Mesenchymal stem cell (in vitro differentiated cells and primary cell): ENCODE results near the gene CD200R1L.

Experiments
- DNase-seq: peaks from one replicate; pipeline ENCODE4 v3.0.0-alpha.2; 2013
- H2AFZ ChIP-seq: one replicate; pipeline ENCODE4 v1.6.1; 2013; ENCODE audit warnings: low read depth, mild to moderate bottlenecking, control low read depth, inconsistent platforms, low read length, moderate library complexity
- H2AK5ac ChIP-seq: 2 replicates; pipeline ENCODE4 v1.6.1; 2013; ENCODE audit warnings: low read length, moderate library complexity, mild to moderate bottlenecking, inconsistent platforms; ENCODE audit not compliant: severe bottlenecking
- H2BK120ac ChIP-seq: one replicate; pipeline ENCODE4 v1.6.1; 2013; ENCODE audit warnings: low read depth, mild to moderate bottlenecking, inconsistent platforms, low read length, moderate library complexity
- H2BK12ac ChIP-seq, 2 experiments: one replicate each; pipeline ENCODE4 v1.6.1; 2013; ENCODE audit warnings: inconsistent platforms in 2 of 2, low read length in 2 of 2, mild to moderate bottlenecking in 2 of 2, moderate library complexity in 2 of 2, control low read depth in 1 of 2
- H2BK15ac ChIP-seq: one replicate; pipeline ENCODE4 v1.6.1; 2013; ENCODE audit warnings: mild to moderate bottlenecking, low read depth, inconsistent platforms; ENCODE audit not compliant: poor library complexity, severe bottlenecking
- H2BK5ac ChIP-seq: 2 replicates; pipeline ENCODE4 v1.6.1; 2013; ENCODE audit warnings: low read depth, mild to moderate bottlenecking, low read length, control low read depth, inconsistent platforms; ENCODE audit not compliant: poor library complexity, severe bottlenecking
- H3K14ac ChIP-seq, 2 experiments: one replicate each; pipeline ENCODE4 v1.6.1; 2013; ENCODE audit warnings: inconsistent platforms in 2 of 2, low read length in 2 of 2, control low read depth in 1 of 2, mild to moderate bottlenecking in 1 of 2, moderate library complexity in 1 of 2
- H3K18ac ChIP-seq, 2 experiments: one replicate each; pipeline ENCODE4 v1.6.1; 2013; ENCODE audit warnings: inconsistent platforms in 2 of 2, low read length in 2 of 2, control low read depth in 1 of 2, low read depth in 1 of 2, mild to moderate bottlenecking in 1 of 2
- H3K23ac ChIP-seq, 2 experiments: one replicate each; pipeline ENCODE4 v1.6.1; 2013; ENCODE audit warnings: inconsistent platforms in 2 of 2, low read length in 2 of 2, mild to moderate bottlenecking in 2 of 2, moderate library complexity in 2 of 2, control low read depth in 1 of 2
- H3K27ac ChIP-seq: 2 replicates; pipeline ENCODE4 v1.5.1; 2013; ENCODE audit warnings: mild to moderate bottlenecking, moderate library complexity, low read length, control low read depth, inconsistent platforms; ENCODE audit not compliant: poor library complexity, severe bottlenecking
- H3K27me3 ChIP-seq, 2 experiments: 2 replicates each; pipeline versions ENCODE4 v1.6.1 to v1.7.0; 2013; ENCODE audit warnings: low read length in 2 of 2, mild to moderate bottlenecking in 2 of 2, moderate library complexity in 2 of 2, control low read depth in 1 of 2, inconsistent platforms in 1 of 2; ENCODE audit not compliant: control insufficient read depth in 1 of 2, insufficient read depth in 1 of 2
- H3K36me3 ChIP-seq, 2 experiments: 2 replicates each; pipeline versions ENCODE4 v1.6.1 to v1.7.0; 2013; ENCODE audit warnings: low read length in 2 of 2, control low read depth in 1 of 2, inconsistent platforms in 1 of 2, low read depth in 1 of 2, mild to moderate bottlenecking in 1 of 2; ENCODE audit not compliant: insufficient read depth in 2 of 2, control insufficient read depth in 1 of 2
- H3K4ac ChIP-seq, 2 experiments: one replicate each; pipeline ENCODE4 v1.6.1; 2013; ENCODE audit warnings: inconsistent platforms in 2 of 2, low read length in 2 of 2, mild to moderate bottlenecking in 2 of 2, moderate library complexity in 2 of 2, control low read depth in 1 of 2, low read depth in 1 of 2
- H3K4me1 ChIP-seq: 2 replicates; pipeline ENCODE4 v1.6.1; 2013; ENCODE audit warnings: low read depth, low read length, control low read depth; ENCODE audit not compliant: control insufficient read depth, insufficient read depth
- H3K4me2 ChIP-seq: 2 replicates; pipeline ENCODE4 v1.6.1; 2013; ENCODE audit warnings: low read length, mild to moderate bottlenecking, inconsistent platforms; ENCODE audit not compliant: poor library complexity, severe bottlenecking
- H3K4me3 ChIP-seq, 2 experiments: 2 replicates each; pipeline versions ENCODE4 v1.5.1 to v1.7.0; 2013; ENCODE audit warnings: low read length in 2 of 2, mild to moderate bottlenecking in 2 of 2, control low read depth in 1 of 2, low read depth in 1 of 2; ENCODE audit not compliant: insufficient read depth in 1 of 2
- H3K79me1 ChIP-seq: replicated peaks from 2 replicates; pipeline ENCODE4 v1.6.1; 2013; ENCODE audit warnings: mild to moderate bottlenecking, control low read depth, low read length, inconsistent platforms; ENCODE audit not compliant: poor library complexity, severe bottlenecking
- H3K9ac ChIP-seq: 2 replicates; pipeline ENCODE4 v1.7.0; 2013; ENCODE audit warnings: mild to moderate bottlenecking, low read length, moderate library complexity
- H3K9me3 ChIP-seq: 2 replicates; pipeline ENCODE4 v1.7.0; 2013; ENCODE audit warnings: mild to moderate bottlenecking, low read length; ENCODE audit not compliant: control insufficient read depth
- H4K8ac ChIP-seq: one replicate; pipeline ENCODE4 v1.6.1; 2013; ENCODE audit warnings: inconsistent platforms, mild to moderate bottlenecking, low read length, moderate library complexity
- H4K91ac ChIP-seq: one replicate; pipeline ENCODE4 v1.6.1; 2013; ENCODE audit warnings: mild to moderate bottlenecking, low read length, inconsistent platforms
- WGBS: methylation state at CpG from one replicate; pipeline ENCODE4 v1.1.7; 2013; ENCODE audit warnings: mixed read lengths; 5-methylcytosine and 5-hydroxymethylcytosine counted together

The CD200R1L gene

DNA sequence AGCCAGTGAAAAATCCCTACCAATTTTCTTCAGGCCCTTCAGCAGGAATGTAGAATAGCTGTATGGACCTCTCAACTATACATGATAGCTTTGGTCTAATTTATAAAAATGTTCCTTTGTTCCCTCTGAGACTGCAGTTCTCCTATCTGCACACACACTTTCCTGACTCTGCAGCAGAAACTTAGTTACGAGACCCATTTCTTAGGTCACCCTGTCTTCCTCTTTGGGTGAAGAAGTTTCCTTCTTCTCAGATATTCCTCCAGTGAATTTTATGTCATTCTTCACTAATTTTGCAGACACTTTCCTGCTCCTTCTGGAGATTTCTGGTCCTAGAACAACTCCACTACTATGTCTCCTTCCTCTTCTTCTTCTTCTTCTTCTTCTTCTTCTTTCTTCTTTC, 42.6 kb downstream of the CD200R1L start:
- Histone ChIP-seq H2BK120ac (no peak overlapping the region), H2AK5ac (no peak overlapping the region), H3K27ac (no peak overlapping the region), H3K79me1 (no peaks in the 10 kb centered on the region), H3K4me2 (no peak overlapping the region), H2AFZ (no peak overlapping the region), H3K18ac (no peak overlapping the region), H2BK12ac (no peak overlapping the region), H4K91ac (no peak overlapping the region), H3K4ac (no peak overlapping the region), H3K27me3 (no peaks in the 10 kb centered on the region), H2BK15ac (no peak overlapping the region), H3K9me3 (no peaks in the 10 kb centered on the region), H3K4me1 (no peaks in the 10 kb centered on the region), H3K23ac (no peak overlapping the region), H3K14ac (no peak overlapping the region), H3K9ac (no peak overlapping the region), H3K36me3 (no peaks in the 10 kb centered on the region), H3K4me3 (no peak overlapping the region), H4K8ac (no peak overlapping the region), H2BK5ac (no peak overlapping the region)
- WGBS: 98% methylated on average over 1 of the region's 1 CpG
- no peak for DNase-seq

DNA sequence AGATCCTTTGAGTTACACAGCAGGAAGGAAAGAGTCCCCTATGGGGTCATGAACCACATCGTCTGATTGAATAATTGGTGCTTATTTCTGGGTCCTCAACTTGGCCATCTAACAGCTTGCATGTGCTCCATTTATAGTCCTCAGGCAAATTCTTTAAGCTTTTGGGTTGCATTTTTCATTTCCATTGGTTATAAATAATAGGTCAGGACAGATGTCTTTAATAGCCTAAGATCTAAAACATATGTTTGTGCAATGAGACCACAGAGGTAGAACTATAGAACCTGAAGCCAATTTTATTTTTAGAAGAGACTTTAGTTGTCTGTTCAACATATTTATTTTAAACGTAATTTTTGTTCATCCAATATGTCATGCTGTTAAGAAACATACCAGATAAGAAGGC, 43.2 kb downstream of the CD200R1L start:
- no peak overlapping the region for H2AFZ ChIP-seq
- no peaks in the 10 kb centered on the region for H3K79me1 ChIP-seq
- no peak overlapping the region for H2BK15ac ChIP-seq
- H2AK5ac ChIP-seq: no peak overlapping the region
- H3K18ac ChIP-seq: no peak overlapping the region
- DNase-seq: no peak
- H3K27ac ChIP-seq: no peak overlapping the region
- H2BK12ac ChIP-seq: no peak overlapping the region
- H2BK120ac ChIP-seq: no peak overlapping the region
- H4K8ac ChIP-seq: no peak overlapping the region
- H3K4me2 ChIP-seq: no peak overlapping the region
- no peak overlapping the region for H3K4me3 ChIP-seq
- H3K27me3 ChIP-seq: no peaks in the 10 kb centered on the region
- no peak overlapping the region for H3K23ac ChIP-seq
- WGBS: 82% methylated on average over 2 of the region's 2 CpGs
- H3K36me3 ChIP-seq: no peaks in the 10 kb centered on the region
- no peak overlapping the region for H3K14ac ChIP-seq
- no peak overlapping the region for H3K4ac ChIP-seq
- H2BK5ac ChIP-seq: no peak overlapping the region
- H3K9ac ChIP-seq: no peak overlapping the region
- no peaks in the 10 kb centered on the region for H3K4me1 ChIP-seq
- no peak overlapping the region for H4K91ac ChIP-seq
- no peaks in the 10 kb centered on the region for H3K9me3 ChIP-seq

DNA sequence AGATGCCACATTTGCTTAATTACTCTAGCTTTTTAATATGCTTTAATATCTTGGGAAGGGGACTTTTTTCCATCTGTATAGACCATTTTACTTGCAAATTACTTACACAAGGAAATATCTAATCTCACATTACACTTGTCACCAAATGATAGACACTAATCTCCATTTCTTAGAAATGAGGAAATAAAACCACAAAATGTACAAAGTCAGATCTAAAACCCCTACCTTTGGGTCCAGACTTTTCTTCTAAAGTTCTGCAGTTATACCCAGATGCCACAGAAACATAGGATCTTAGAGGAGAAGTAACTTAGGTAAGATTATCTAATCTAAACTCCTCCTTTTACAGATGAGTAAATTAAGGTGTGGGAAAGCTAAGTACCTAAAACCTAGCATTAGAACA, 44.3 kb downstream of the CD200R1L start:
- H3K9ac ChIP-seq: no peak overlapping the region
- no peak overlapping the region for H3K4me2 ChIP-seq
- no peaks in the 10 kb centered on the region for H3K36me3 ChIP-seq
- no peak overlapping the region for H2BK5ac ChIP-seq
- no peak overlapping the region for H2BK15ac ChIP-seq
- H3K27ac ChIP-seq: no peak overlapping the region
- no peaks in the 10 kb centered on the region for H3K27me3 ChIP-seq
- DNase-seq: no peak
- no peak overlapping the region for H3K4me3 ChIP-seq
- no peak overlapping the region for H3K4ac ChIP-seq
- no peak overlapping the region for H4K91ac ChIP-seq
- H3K18ac ChIP-seq: no peak overlapping the region
- no peaks in the 10 kb centered on the region for H3K4me1 ChIP-seq
- no peak overlapping the region for H3K23ac ChIP-seq
- H3K14ac ChIP-seq: no peak overlapping the region
- H4K8ac ChIP-seq: no peak overlapping the region
- H2AK5ac ChIP-seq: no peak overlapping the region
- H3K79me1 ChIP-seq: no peaks in the 10 kb centered on the region
- no peak overlapping the region for H2BK12ac ChIP-seq
- H2BK120ac ChIP-seq: no peak overlapping the region
- H2AFZ ChIP-seq: no peak overlapping the region
- no peaks in the 10 kb centered on the region for H3K9me3 ChIP-seq

DNA sequence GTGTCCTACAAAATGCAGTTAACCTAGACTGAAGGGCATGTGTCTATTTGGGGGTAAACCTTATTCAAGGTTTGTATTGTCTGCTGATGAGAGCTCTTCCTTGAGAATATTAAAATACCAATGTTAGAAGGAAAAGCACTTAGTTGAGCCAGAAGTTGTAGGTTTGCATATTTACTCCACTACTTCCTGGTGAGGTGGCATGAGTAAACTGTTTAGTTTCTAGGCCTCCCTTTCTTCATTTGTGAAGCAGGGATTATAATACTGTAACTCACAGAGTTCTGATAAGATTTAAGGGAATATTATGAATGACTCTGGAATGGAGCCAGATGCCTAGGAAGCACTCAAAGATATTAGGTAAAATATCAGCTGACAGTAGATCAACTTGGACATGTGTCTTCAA, 46.7 kb downstream of the CD200R1L start:
- no peak overlapping the region for H3K9ac ChIP-seq
- H2BK5ac ChIP-seq: no peak overlapping the region
- H2BK120ac ChIP-seq: no peak overlapping the region
- H3K4me3 ChIP-seq: no peak overlapping the region
- no peak overlapping the region for H3K23ac ChIP-seq
- no peak overlapping the region for H2BK12ac ChIP-seq
- no peaks in the 10 kb centered on the region for H3K9me3 ChIP-seq
- H2BK15ac ChIP-seq: no peak overlapping the region
- no peak overlapping the region for H2AK5ac ChIP-seq
- no peak overlapping the region for H3K14ac ChIP-seq
- H3K27me3 ChIP-seq: no peaks in the 10 kb centered on the region
- H3K27ac ChIP-seq: no peak overlapping the region
- H3K18ac ChIP-seq: no peak overlapping the region
- H3K36me3 ChIP-seq: no peaks in the 10 kb centered on the region
- no peak overlapping the region for H3K4me2 ChIP-seq
- no peak overlapping the region for H3K4ac ChIP-seq
- no peak overlapping the region for H4K91ac ChIP-seq
- no peak overlapping the region for H2AFZ ChIP-seq
- DNase-seq: no peak
- H3K4me1 ChIP-seq: no peaks in the 10 kb centered on the region
- no peaks in the 10 kb centered on the region for H3K79me1 ChIP-seq
- H4K8ac ChIP-seq: no peak overlapping the region
